Sigmoid colon (tissue), 3 donors: ENCODE data around the gene SLX4IP.

Source experiments
- POLR2A ChIP-seq, 2 donors: fragments of 450-650 bp; IDR thresholded peaks; one replicate each; pipeline ENCODE4 v1.6.1; 2016; ENCODE audit warnings: antibody characterized with exemption in 2 of 2, mild to moderate bottlenecking in 2 of 2, moderate library complexity in 2 of 2
- TF ChIP-seq, protein P1 (sequence below), 4 experiments: fragments of 450-650 bp in 3 of 4; fragments of 200-600 bp in 1 of 4; IDR thresholded peaks; one replicate each; pipeline ENCODE4 v1.5.1; 2016 to 2019; ENCODE audit warnings: antibody characterized with exemption in 4 of 4, mild to moderate bottlenecking in 3 of 4, moderate library complexity in 2 of 4

DNA sequence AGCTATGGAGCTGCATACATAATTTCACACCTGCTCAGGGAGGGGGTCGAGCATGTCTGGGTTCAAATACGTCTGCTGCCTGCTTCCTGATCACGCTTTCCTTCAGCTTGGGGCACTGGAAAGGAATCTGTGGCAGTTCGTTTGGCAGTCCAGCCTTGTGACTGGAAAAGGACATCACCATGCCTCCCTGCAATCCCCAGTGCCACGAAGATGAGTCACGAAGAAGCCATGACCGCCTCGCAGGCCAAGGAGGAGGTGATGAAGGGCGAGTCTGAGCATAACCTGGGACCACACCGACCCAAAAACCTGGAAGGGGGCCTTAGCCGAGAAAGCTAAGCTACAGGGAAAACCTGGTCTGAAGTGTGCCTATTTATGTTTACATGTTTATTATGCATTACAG, 225.6 kb downstream of the SLX4IP start:
- TF ChIP-seq, protein P1, sequence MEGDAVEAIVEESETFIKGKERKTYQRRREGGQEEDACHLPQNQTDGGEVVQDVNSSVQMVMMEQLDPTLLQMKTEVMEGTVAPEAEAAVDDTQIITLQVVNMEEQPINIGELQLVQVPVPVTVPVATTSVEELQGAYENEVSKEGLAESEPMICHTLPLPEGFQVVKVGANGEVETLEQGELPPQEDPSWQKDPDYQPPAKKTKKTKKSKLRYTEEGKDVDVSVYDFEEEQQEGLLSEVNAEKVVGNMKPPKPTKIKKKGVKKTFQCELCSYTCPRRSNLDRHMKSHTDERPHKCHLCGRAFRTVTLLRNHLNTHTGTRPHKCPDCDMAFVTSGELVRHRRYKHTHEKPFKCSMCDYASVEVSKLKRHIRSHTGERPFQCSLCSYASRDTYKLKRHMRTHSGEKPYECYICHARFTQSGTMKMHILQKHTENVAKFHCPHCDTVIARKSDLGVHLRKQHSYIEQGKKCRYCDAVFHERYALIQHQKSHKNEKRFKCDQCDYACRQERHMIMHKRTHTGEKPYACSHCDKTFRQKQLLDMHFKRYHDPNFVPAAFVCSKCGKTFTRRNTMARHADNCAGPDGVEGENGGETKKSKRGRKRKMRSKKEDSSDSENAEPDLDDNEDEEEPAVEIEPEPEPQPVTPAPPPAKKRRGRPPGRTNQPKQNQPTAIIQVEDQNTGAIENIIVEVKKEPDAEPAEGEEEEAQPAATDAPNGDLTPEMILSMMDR (IDR thresholded peaks at IDR 0.05), result no peak
- no peak for TF ChIP-seq POLR2A (IDR thresholded peaks at IDR 0.05)
